Measurements from ENCODE around the gene GBF1. TPM values are rescaled to one million over a fixed set of nuclear protein-coding genes. Genes with fewer than 3 reads are reported as not detected.
"Not testable (repeated sequence)": the region's sequence is repeated elsewhere in the genome, so short reads cannot be mapped to it uniquely, and the experiment has no call there.

The GBF1 gene
- total RNA-seq, 1 experiment from 2014 or later: 23.7 TPM

DNA sequence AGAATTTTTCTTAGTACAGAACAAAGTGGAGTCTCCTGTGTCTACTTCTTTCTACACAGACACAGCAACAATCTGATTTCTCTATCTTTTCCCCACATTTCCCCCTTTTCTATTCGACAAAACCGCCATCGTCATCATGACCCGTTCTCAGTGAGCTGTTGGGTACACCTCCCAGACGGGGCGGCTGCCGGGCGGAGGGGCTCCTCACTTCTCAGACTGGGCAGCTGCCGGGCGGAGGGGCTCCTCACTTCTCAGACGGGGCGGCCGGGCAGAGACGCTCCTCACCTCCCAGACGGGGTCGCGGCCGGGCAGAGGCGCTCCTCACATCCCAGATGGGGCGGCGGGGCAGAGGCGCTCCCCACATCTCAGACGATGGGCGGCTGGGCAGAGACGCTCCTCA is 56.0 kb downstream of the GBF1 start:
- Mint-ChIP-seq H3K36me3 (ENCODE audit: insufficient read depth in 1 of 3, low read depth in 3 of 3) (peaks cover 4 to 12% (median 7%) of the 10 kb centered on the region in 3 experiments; a peak in 4 of 7 replicates), H3K9me3 (peaks cover 7 to 12% of the 10 kb centered on the region in 2 experiments)
- not testable (repeated sequence) for H4K20me1 ChIP-seq (ENCODE audit: control insufficient read depth, insufficient read depth, insufficient read length); H3K4me1 ChIP-seq (ENCODE audit: insufficient read depth, low read length); H4K91ac ChIP-seq (ENCODE audit: insufficient read length, low read depth, low read length); H3K23me2 ChIP-seq (ENCODE audit: insufficient read length, low read depth, low read length, poor library complexity, severe bottlenecking); H2BK20ac ChIP-seq (ENCODE audit: low read depth, low read length, poor library complexity, severe bottlenecking); H3K4me3 Mint-ChIP-seq; H3K9ac ChIP-seq (ENCODE audit: extremely low read depth, insufficient read length, low read length); H3K4me2 ChIP-seq (ENCODE audit: insufficient read depth, insufficient read length, low read length); H3K4ac ChIP-seq (ENCODE audit: low read depth, low read length); H4K5ac ChIP-seq (ENCODE audit: insufficient read length, low read depth, low read length); H2AFZ ChIP-seq (ENCODE audit: low read length); H3K27ac ChIP-seq (ENCODE audit: insufficient read length, low read depth, low read length); H3T11ph ChIP-seq (ENCODE audit: low read length); H2BK120ac ChIP-seq (ENCODE audit: low read depth, low read length, poor library complexity, severe bottlenecking); H3K14ac ChIP-seq (ENCODE audit: insufficient read depth, low read length); H3K27ac Mint-ChIP-seq; H2BK12ac ChIP-seq (ENCODE audit: insufficient read length, low read depth, low read length); H3K27me3 ChIP-seq (ENCODE audit: insufficient read depth, low read length); DNase-seq; H3K56ac ChIP-seq (ENCODE audit: insufficient read length, low read depth, low read length); H2BK15ac ChIP-seq (ENCODE audit: low read depth, low read length); H3K27me3 Mint-ChIP-seq (ENCODE audit: low read depth); H3K23ac ChIP-seq (ENCODE audit: insufficient read length, low read depth, low read length); H3K79me1 ChIP-seq (ENCODE audit: insufficient read depth, low read depth, low read length, poor library complexity, severe bottlenecking); H4K8ac ChIP-seq (replicated peaks; ENCODE audit: insufficient read length, low read depth, low read length); H3K79me2 ChIP-seq (ENCODE audit: insufficient read depth, low read length); H2AK5ac ChIP-seq (ENCODE audit: insufficient read length, low read length); H2BK5ac ChIP-seq (ENCODE audit: insufficient read length, low read length); H3K9me3 ChIP-seq (ENCODE audit: control insufficient read depth, low read depth, low read length); H3K18ac ChIP-seq (ENCODE audit: insufficient read length, low read depth, low read length); H3K4me1 Mint-ChIP-seq
- no CpG with 5 or more reads among the region's 25 CpGs for WGBS (ENCODE audit: extremely low coverage, insufficient read length, low lambda C conversion rate)
